Adrenal gland (tissue), 12 donors: ENCODE data around the gene ELMO2. TPM values are rescaled to one million over a fixed set of nuclear protein-coding genes. Genes with fewer than 3 reads are reported as not detected.
A peak's percentile ranks its signal among the peaks of the same experiment; 100 is the strongest.

Source experiments
- DNase-seq, 7 donors: peaks; one replicate each; pipeline ENCODE4 v3.0.0-alpha.2; 2019 to 2020
- H3K27ac ChIP-seq, 5 donors: fragments of 200-600 bp; sonication (generic) in 4 of 5; 1 replicate in 3 of 5; 2 replicates in 2 of 5; pipeline versions ENCODE4 v1.5.1 to v1.8.0; 2016 to 2020; ENCODE audit warnings: mild to moderate bottlenecking in 1 of 5
- H3K27me3 ChIP-seq: fragments of 200-600 bp; 2 replicates; pipeline ENCODE4 v1.8.0; 2021
- H3K36me3 ChIP-seq, 2 donors: fragments of 200-600 bp; replicated peaks in 1 of 2; 1 replicate in 1 of 2; 2 replicates in 1 of 2; pipeline versions ENCODE4 v1.5.1 to v1.8.0; 2018 to 2022
- H3K4me1 ChIP-seq, 2 donors: fragments of 200-600 bp; replicated peaks in 1 of 2; 1 replicate in 1 of 2; 2 replicates in 1 of 2; pipeline versions ENCODE4 v1.5.1 to v1.8.0; 2018 to 2021
- H3K4me3 ChIP-seq, 4 donors: fragments of 200-600 bp; sonication (generic) in 3 of 4; one replicate each; pipeline ENCODE4 v1.5.1; 2016 to 2018
- H3K9me3 ChIP-seq, 3 donors: fragments of 200-600 bp; sonication (generic) in 1 of 3; replicated peaks in 1 of 3; 1 replicate in 2 of 3; 2 replicates in 1 of 3; pipeline versions ENCODE4 v1.5.1 to v1.8.0; 2016 to 2021
- POLR2A ChIP-seq, 2 donors: fragments of 450-650 bp; IDR thresholded peaks; one replicate each; pipeline ENCODE4 v1.6.1; 2017; ENCODE audit warnings: antibody characterized with exemption in 2 of 2, mild to moderate bottlenecking in 2 of 2, moderate library complexity in 1 of 2
- WGBS, 4 donors: extraction: QIAGEN DNeasy Blood & Tissue Kit in 2 of 4; methylation state at CpG; one replicate each; pipeline versions ENCODE4 v1.1.5 to v1.1.7; 2013 to 2017; 5-methylcytosine and 5-hydroxymethylcytosine counted together
- intact Hi-C, 2 donors: fragments of 100-400 bp; cut with DNase I; formaldehyde crosslinking; loops; one replicate each; pipeline versions ENCODE4 v1.14.1 to v1.15.0; 2022 to 2023
- polyA plus RNA-seq, 3 donors: library from polyadenylated mRNA; stranded (reverse); fragments of 200-250 nt in 2 of 3; fragments of 350-450 nt in 1 of 3; fragmentation: Illumina TruSeq in 1 of 3; extraction: RNeasy Lipid Tissue Mini Kit (QIAGEN cat#74804) in 1 of 3; gene quantifications; one replicate each; pipeline ENCODE4 v1.2.3, GENCODE V29; 2013 to 2014
- total RNA-seq, 9 donors: library from RNA; depleted of rRNA in 4 of 9; stranded (reverse); fragments of >200 nt in 4 of 9; fragments of 120-200 nt in 1 of 9; fragmentation: NEBNext Ultra II Directional in 1 of 9; extraction: Animal tissue kit (Norgen Biotek cat#: 25700) in 1 of 9; gene quantifications; one replicate each; pipeline versions ENCODE4 v1.1.0 to v1.2.4, GENCODE V29; 2013 to 2023
- TF ChIP-seq, protein P1 (sequence below), 6 experiments: fragments of 450-650 bp in 4 of 6; fragments of 200-600 bp in 2 of 6; sonication (generic) in 1 of 6; IDR thresholded peaks; 1 replicate in 5 of 6; 2 replicates in 1 of 6; pipeline versions ENCODE4 v1.5.1 to v1.8.0; 2016 to 2021; ENCODE audit warnings: antibody characterized with exemption in 6 of 6, mild to moderate bottlenecking in 2 of 6, moderate library complexity in 1 of 6
- donor health status: healthy with polysubstance abuse.
- donor health status: Bipolar disorder and iron deficiency.
- donor health status: DM: yes; HTN: yes; CAD: no.
- donor health status: DM: no; HTN: no; CAD: no.
- donor health status: DM: no; HTN: no; CAD: no.
- donor health status: DM: yes; HTN: yes; CAD: no.

Gene ELMO2
- total and polyA plus RNA-seq, 12 donors = 36.2 to 69.0 (median 51.7) TPM

DNA sequence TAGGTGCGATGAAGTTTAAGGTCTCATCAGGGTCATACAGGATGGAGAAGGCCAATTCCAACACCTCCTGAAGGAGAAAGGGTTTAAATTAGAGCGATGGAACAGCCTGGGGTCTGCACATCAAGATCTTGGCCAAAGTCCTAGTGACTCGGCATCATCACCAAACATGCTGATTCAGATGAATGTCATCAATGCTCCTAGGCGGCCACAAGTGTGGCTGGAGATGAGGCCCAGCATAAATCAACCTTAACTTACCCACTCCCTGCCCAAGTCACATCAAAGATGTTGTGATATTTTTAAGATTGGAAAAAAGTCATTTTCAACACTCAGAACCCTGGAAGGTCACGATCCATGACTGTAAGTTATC lies 37.5 kb downstream of the ELMO2 start:
- no peak overlapping the region for H3K4me3 ChIP-seq
- TF ChIP-seq, protein P1, sequence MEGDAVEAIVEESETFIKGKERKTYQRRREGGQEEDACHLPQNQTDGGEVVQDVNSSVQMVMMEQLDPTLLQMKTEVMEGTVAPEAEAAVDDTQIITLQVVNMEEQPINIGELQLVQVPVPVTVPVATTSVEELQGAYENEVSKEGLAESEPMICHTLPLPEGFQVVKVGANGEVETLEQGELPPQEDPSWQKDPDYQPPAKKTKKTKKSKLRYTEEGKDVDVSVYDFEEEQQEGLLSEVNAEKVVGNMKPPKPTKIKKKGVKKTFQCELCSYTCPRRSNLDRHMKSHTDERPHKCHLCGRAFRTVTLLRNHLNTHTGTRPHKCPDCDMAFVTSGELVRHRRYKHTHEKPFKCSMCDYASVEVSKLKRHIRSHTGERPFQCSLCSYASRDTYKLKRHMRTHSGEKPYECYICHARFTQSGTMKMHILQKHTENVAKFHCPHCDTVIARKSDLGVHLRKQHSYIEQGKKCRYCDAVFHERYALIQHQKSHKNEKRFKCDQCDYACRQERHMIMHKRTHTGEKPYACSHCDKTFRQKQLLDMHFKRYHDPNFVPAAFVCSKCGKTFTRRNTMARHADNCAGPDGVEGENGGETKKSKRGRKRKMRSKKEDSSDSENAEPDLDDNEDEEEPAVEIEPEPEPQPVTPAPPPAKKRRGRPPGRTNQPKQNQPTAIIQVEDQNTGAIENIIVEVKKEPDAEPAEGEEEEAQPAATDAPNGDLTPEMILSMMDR (IDR thresholded peaks at IDR 0.05) = no peak
- no peak for TF ChIP-seq POLR2A (IDR thresholded peaks at IDR 0.05)
- peak in 1 of 7 donors; percentile 13 for DNase-seq
- H3K27ac ChIP-seq = peak overlapping the region in 2 of 5 donors; percentile 32 to 52
- H3K27me3 ChIP-seq = no peaks in the 10 kb centered on the region
- H3K9me3 ChIP-seq = no peaks in the 10 kb centered on the region
- peaks cover 0 to 78% of the 10 kb centered on the region in 2 donors for H3K36me3 ChIP-seq
- intact Hi-C loops = no loop called here
- 56 to 66% (median 65%) methylated on average over 5 of the region's 5 CpGs for WGBS, 4 donors
- H3K4me1 ChIP-seq = peaks cover 7 to 20% of the 10 kb centered on the region in 2 donors

DNA sequence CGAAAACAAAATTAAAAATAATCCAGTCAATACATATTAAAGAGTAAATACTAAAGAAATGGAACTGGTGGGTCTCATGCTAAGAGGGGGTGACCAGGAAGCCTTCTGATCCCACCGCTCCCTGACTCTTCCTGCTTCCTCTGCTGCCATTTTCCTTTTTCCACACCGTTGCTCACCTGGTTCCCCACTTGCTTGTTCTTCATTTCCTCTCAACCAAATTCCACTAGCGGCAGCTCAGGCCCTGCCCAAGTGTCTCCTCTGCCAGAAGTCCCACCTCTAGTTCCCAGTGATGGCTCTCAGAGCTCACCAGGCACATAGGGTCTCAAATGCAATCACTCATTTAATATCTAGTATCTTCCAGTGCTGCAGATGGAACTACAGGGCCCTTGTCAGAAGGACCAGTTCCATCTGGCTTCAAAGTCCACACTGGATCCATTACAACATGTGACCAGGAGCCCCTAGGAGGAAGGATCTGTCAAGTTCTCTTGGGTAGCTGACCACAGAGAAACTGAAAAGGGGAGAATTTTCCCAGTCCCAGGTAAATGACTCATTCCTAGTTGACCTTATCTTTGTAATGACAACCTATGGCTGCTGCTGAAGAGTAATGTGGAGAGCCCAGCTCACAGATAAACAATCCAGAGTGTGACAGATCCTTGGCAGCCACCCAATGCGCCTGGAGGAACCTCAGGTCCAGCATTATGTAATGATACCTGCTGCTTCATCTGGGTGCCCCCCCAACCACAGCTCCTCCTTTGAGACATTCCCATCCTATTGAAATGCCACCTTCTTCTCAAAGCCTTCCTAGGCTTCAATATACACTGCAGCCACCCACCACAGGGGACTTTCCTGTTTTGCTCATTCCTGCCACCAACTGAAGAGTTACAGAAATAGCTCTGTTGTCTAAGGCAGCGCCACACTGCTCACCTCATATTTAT lies 38.2 kb downstream of the ELMO2 start:
- Histone ChIP-seq H3K4me1 (peaks cover 11 to 24% of the 10 kb centered on the region in 2 donors), H3K9me3 (no peaks in the 10 kb centered on the region), H3K27ac (peak overlapping the region in 2 of 5 donors; percentile 32 to 52), H3K27me3 (no peaks in the 10 kb centered on the region), H3K36me3 (peaks cover 0 to 71% of the 10 kb centered on the region in 2 donors), H3K4me3 (no peak overlapping the region)
- WGBS, 4 donors = 84 to 91% (median 86%) methylated on average over 6 of the region's 6 CpGs
- intact Hi-C loops = no loop called here
- TF ChIP-seq, protein P1 (IDR thresholded peaks at IDR 0.05) = no peak
- no peak for TF ChIP-seq POLR2A (IDR thresholded peaks at IDR 0.05)
- peak in 5 of 7 donors; percentile 46 to 89 (median 60) for DNase-seq

DNA sequence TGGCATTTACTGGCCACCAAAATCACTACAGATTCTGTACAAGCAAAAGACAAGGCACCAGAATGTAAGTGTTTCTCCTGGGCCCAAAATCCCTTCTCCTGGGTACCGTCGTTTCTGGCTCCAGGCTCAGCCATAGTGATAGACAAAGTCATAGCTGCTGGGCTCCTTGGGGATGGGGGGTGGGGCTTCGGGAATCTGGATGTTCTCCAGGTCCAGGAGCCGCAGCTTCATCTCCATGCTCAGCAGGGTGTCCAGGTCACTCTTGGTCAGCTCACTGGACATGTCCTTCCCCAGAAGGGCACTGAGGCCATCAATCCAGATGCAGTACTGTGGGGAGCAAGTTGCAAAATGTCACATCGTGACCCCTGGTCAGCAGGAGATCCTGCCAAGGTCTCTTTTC lies 39.2 kb downstream of the ELMO2 start:
- DNase-seq = peak in 2 of 7 donors; percentile 10 to 55
- peak overlapping the region in 2 of 5 donors; percentile 12 for H3K27ac ChIP-seq
- peaks cover 0 to 61% of the 10 kb centered on the region in 2 donors for H3K36me3 ChIP-seq

DNA sequence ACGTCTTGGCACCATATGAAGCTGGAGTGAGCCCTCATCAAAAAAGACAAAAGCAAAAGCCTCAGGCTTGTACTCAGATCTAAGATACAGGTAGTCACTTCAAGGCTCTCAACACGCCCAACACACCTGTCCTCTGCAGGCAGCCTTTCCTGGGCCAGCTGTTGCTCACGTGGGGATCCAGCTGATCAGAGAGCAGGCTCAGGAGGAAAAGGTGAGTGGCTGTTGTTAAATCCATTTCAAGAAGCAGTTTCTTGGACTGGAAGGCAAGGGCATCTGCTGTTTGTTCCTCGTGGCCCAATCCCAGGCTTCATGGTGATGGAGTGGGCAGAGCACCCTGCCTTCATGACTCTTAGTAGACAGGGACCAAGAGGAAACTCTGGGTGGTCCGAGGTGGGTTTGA lies 39.6 kb downstream of the ELMO2 start:
- WGBS, 4 donors = 90 to 92% (median 91%) methylated on average over 5 of the region's 5 CpGs
- Histone ChIP-seq H3K9me3 (no peaks in the 10 kb centered on the region), H3K27me3 (no peaks in the 10 kb centered on the region), H3K4me1 (peaks cover 17 to 38% of the 10 kb centered on the region in 2 donors), H3K27ac (peak overlapping the region in 2 of 5 donors; percentile 12), H3K36me3 (peaks cover 0 to 57% of the 10 kb centered on the region in 2 donors), H3K4me3 (no peak overlapping the region)
- DNase-seq = peak in 2 of 7 donors; percentile 9 to 45
- intact Hi-C loops = no loop called here
- TF ChIP-seq, protein P1 (IDR thresholded peaks at IDR 0.05) = no peak
- no peak for TF ChIP-seq POLR2A (IDR thresholded peaks at IDR 0.05)

More for the DNA sequence above, 39.2 kb downstream of the ELMO2 start:
- intact Hi-C loops = no loop called here
- H3K27me3 ChIP-seq = no peaks in the 10 kb centered on the region
- H3K4me1 ChIP-seq = peaks cover 15 to 34% of the 10 kb centered on the region in 2 donors
- TF ChIP-seq, protein P1 (IDR thresholded peaks at IDR 0.05) = no peak
- no peak for TF ChIP-seq POLR2A (IDR thresholded peaks at IDR 0.05)
- H3K4me3 ChIP-seq = no peak overlapping the region
- 66 to 78% (median 67%) methylated on average over 5 of the region's 5 CpGs for WGBS, 4 donors
- H3K9me3 ChIP-seq = no peaks in the 10 kb centered on the region
